ENCODE results near the gene UBE2G2. TPM values are rescaled to one million over a fixed set of nuclear protein-coding genes. Genes with fewer than 3 reads are reported as not detected.

Gene UBE2G2
- total and polyA plus RNA-seq, 2 donors (not counting 3 experiments of a cell fraction or from before 2014, with no cell fraction given) = 95.0 to 114 TPM

- ChIA-PET POLR2A (no interaction called here), CTCF (no interaction called here)
- no TSS peak for BruUV-seq (replicated peaks)
- TF ChIP-seq MAX (IDR thresholded peaks at IDR 0.05; ENCODE audit: insufficient read depth, insufficient read length) = no peak
- H3K9me1 ChIP-seq (replicated peaks; ENCODE audit: control insufficient read depth, extremely low read depth, insufficient read depth, low read length) = no peaks in the 10 kb centered on the region
- DNase-seq (ENCODE audit: low read depth, low spot score) = no peak
- peaks cover 49% of the 10 kb centered on the region for H3K79me2 ChIP-seq (ENCODE audit: control insufficient read depth, insufficient read depth, low read length)
- no peaks in the 10 kb centered on the region for H3K4me1 ChIP-seq (ENCODE audit: control insufficient read depth, extremely low read depth, insufficient read depth, low read length)
- H3K9ac ChIP-seq (replicated peaks; ENCODE audit: extremely low read depth, insufficient read depth, low read length) = no peak overlapping the region
- no peak overlapping the region for H3K4me3 ChIP-seq (replicated peaks in 1 of 3; ENCODE audit: insufficient read depth in 1 of 3, low read depth in 1 of 3, low read length in 3 of 3)
- dilution Hi-C loops (cut with MboI; ENCODE audit: extremely low pct_ligation_motif_present, low sequenced_read_pairs) = no loop called here
- H3K4me2 ChIP-seq (ENCODE audit: insufficient read depth, low read length) = no peak overlapping the region
- H4K20me1 ChIP-seq (replicated peaks; ENCODE audit: control insufficient read depth, extremely low read depth, insufficient read depth, low read length) = no peaks in the 10 kb centered on the region
- peaks cover 5 to 6% of the 10 kb centered on the region in 2 experiments for H3K36me3 ChIP-seq (ENCODE audit: control insufficient read depth in 2 of 2, extremely low read depth in 1 of 2, insufficient read depth in 2 of 2, low read length in 2 of 2)
- no peak for FAIRE-seq
- no peaks in the 10 kb centered on the region for H3K27me3 ChIP-seq (ENCODE audit: control insufficient read depth in 2 of 2, insufficient read depth in 2 of 2, low read length in 2 of 2)
- no peak overlapping the region for H2AFZ ChIP-seq (ENCODE audit: low read depth, low read length)
- no peak overlapping the region for H3K27ac ChIP-seq (ENCODE audit: insufficient read depth, low read depth, low read length)
- intact Hi-C loops (cut with micrococcal nuclease) = no loop called here
- no peaks in the 10 kb centered on the region for H3K9me3 ChIP-seq (replicated peaks; ENCODE audit: control insufficient read depth, insufficient read depth, low read length)
Observed at GRCh38 chr21:44780137-44780502, 21.5 kb downstream of the UBE2G2 start.

- peaks cover 43% of the 10 kb centered on the region for H3K79me2 ChIP-seq (ENCODE audit: control insufficient read depth, insufficient read depth, low read length)
- no peaks in the 10 kb centered on the region for H3K9me1 ChIP-seq (replicated peaks; ENCODE audit: control insufficient read depth, extremely low read depth, insufficient read depth, low read length)
- no TSS peak for BruUV-seq (replicated peaks)
- H3K27me3 ChIP-seq (ENCODE audit: control insufficient read depth in 2 of 2, insufficient read depth in 2 of 2, low read length in 2 of 2) = no peaks in the 10 kb centered on the region
- intact Hi-C loops (cut with micrococcal nuclease) = no loop called here
- H3K4me3 ChIP-seq (replicated peaks in 1 of 3; ENCODE audit: insufficient read depth in 1 of 3, low read depth in 1 of 3, low read length in 3 of 3) = no peak overlapping the region
- H3K4me1 ChIP-seq (ENCODE audit: control insufficient read depth, extremely low read depth, insufficient read depth, low read length) = no peaks in the 10 kb centered on the region
- DNase-seq (ENCODE audit: low read depth, low spot score) (no peak), FAIRE-seq (no peak)
- H3K36me3 ChIP-seq (ENCODE audit: control insufficient read depth in 2 of 2, extremely low read depth in 1 of 2, insufficient read depth in 2 of 2, low read length in 2 of 2) = peaks cover 10 to 12% of the 10 kb centered on the region in 2 experiments
- H3K9me3 ChIP-seq (replicated peaks; ENCODE audit: control insufficient read depth, insufficient read depth, low read length) = no peaks in the 10 kb centered on the region
- no peak overlapping the region for H3K9ac ChIP-seq (replicated peaks; ENCODE audit: extremely low read depth, insufficient read depth, low read length)
- CTCF ChIA-PET = no interaction called here
- no peak overlapping the region for H3K27ac ChIP-seq (ENCODE audit: insufficient read depth, low read depth, low read length)
- dilution Hi-C loops (cut with MboI; ENCODE audit: extremely low pct_ligation_motif_present, low sequenced_read_pairs) = no loop called here
- H4K20me1 ChIP-seq (replicated peaks; ENCODE audit: control insufficient read depth, extremely low read depth, insufficient read depth, low read length) = no peaks in the 10 kb centered on the region
- POLR2A ChIA-PET = no interaction called here
- TF ChIP-seq MAX (IDR thresholded peaks at IDR 0.05; ENCODE audit: insufficient read depth, insufficient read length) = no peak
- TF ChIP-seq GATA2 (IDR thresholded peaks at IDR 0.05; ENCODE audit: insufficient read depth, insufficient read length, low read depth, low read length) = no peak
- TF ChIP-seq POLR2A (IDR thresholded peaks at IDR 0.05; ENCODE audit: low read depth, low read length) = no peak
- TF ChIP-seq JUN (IDR thresholded peaks at IDR 0.05; ENCODE audit: borderline replicate concordance, insufficient read depth, insufficient read length, low read depth) = no peak
- TF ChIP-seq MYC (IDR thresholded peaks at IDR 0.05; ENCODE audit: low read depth, low read length) = no peak
- TF ChIP-seq EZH2 (IDR thresholded peaks at IDR 0.05; ENCODE audit: borderline replicate concordance, low read depth, low read length, severe bottlenecking) = no peak
- no peak for TF ChIP-seq CTCF (IDR thresholded peaks at IDR 0.05; ENCODE audit: extremely low read depth in 1 of 2, insufficient read depth in 1 of 2, low read depth in 1 of 2, low read length in 2 of 2)
- TF ChIP-seq POLR2AphosphoS5 (IDR thresholded peaks at IDR 0.05; ENCODE audit: insufficient read depth, low read depth, low read length) = no peak
- no peak for TF ChIP-seq FOS (IDR thresholded peaks at IDR 0.05; ENCODE audit: borderline replicate concordance, insufficient read depth, low read length)
- H2AFZ ChIP-seq (ENCODE audit: low read depth, low read length) = no peak overlapping the region
- no peak overlapping the region for H3K4me2 ChIP-seq (ENCODE audit: insufficient read depth, low read length)
Observed at GRCh38 chr21:44779417-44780136, 22.0 kb downstream of the UBE2G2 start.
